EL (cell line): ENCODE measurements around the gene NRP1.
"Not testable (repeated sequence)": the region's sequence is repeated elsewhere in the genome, so short reads cannot be mapped to it uniquely, and the experiment has no call there.

Source experiments
- DNase-seq: peaks from one replicate; pipeline ENCODE4 v3.0.0-alpha.2; 2016

Gene NRP1

DNA sequence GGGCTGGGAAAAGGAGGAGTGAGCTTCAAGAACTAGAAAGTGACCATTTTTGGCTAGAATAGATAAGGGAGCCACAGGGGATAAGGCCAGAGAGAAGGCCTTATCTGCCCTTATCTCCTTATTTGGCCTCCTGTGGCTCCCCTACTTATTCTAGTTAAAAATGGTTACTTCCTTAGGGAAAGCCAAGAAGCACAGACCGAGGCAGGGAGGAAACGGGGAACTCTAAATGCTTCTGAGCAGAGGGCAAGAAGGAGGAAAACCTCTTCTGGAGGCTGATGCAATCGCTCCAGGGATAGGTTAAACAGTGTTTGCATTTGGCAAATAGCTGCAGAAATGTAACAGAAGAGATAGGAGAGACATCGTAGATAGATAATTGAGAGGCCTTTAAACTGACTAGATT, 18.6 kb downstream of the NRP1 start:
- no peak for DNase-seq

DNA sequence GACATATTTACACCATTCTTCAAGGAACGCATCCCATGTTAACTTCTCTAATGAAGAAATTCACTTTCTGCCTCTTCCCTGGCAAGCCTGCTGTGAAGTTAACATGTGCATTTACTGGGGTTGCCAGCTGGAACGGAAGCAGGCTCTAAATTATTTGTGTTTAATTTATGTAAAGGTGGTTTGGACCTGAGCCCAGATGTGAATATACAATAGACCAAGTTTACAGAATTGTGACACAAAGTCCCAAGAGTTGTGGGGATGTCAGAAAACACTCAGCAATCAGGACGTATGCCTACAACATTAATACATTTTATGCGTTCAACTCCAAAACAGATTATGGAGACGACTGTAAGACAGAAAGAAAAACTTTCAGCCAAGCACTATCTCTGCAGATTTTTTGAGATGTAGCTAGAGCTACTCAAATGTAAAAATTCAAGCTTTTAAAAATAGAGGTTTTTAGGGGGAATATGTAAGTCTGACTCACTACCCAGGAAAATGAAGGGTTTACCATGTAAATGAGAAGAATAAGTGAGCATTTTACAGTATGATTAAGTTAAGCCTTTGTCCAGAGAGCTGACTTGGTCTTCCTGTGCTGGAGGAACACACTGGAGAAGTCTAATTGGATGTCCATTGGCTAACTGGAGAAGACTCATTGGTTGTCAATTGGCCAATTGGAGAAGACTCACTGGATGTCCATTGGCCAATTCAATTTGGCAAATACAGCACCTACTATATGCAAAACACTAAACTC, 19.5 kb downstream of the NRP1 start:
- no peak for DNase-seq

DNA sequence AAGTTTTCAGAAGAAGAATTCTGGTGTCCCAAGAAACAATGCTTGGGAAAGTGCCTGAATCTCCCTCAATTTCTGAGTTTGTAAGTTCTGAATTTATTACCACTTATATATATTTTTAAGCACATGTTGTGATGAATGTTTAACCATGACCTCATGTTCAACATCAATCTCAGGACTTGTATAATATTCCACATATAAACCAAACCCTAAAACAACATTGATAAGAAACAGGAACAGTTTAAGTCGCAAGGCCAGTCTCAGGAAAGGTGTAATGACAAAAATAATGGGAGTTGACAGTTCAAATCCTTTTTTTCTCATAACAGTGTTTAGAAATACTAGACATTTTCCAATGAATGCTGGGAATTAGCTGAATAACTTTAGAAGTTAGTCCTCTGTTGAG, 22.8 kb downstream of the NRP1 start:
- DNase-seq: no peak

DNA sequence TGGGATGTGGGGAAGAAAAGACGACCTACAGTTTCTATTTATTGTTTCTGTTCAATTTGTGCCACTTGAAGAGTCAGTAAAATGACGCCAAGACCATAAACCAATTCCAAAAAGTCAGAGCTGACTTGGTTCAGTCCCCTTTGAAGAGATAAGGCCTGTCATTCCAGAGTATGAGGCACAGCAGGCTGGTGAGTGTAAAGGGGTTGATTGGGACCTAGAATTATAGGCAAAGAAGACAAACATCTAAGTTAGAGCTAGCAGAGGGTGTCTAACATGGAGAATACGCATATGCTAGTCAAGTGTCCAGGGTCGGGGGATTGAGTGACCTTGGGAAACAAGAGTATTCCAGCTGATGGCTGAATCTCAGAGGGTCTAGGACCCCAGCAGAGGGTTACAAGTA, 23.6 kb downstream of the NRP1 start:
- no peak for DNase-seq

DNA sequence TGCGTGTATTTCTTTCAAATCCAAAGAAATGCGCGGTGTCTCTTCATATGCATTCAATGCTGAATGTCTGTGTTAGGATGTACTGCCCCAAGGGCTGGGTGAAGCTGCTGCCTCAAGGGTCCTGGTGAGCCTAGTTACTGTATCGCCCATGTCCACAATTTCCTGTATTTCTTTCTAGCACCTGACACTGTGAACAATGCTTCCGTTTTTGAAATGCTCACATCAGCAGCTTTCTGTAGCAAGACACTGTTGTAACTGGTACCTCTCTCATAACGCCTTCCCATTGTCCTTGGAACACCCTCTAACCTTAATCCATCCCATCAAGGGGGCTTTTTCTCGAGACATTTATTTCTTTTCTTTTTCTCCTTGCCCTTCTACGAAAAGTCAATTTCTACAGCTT, 25.1 kb downstream of the NRP1 start:
- DNase-seq: no peak

DNA sequence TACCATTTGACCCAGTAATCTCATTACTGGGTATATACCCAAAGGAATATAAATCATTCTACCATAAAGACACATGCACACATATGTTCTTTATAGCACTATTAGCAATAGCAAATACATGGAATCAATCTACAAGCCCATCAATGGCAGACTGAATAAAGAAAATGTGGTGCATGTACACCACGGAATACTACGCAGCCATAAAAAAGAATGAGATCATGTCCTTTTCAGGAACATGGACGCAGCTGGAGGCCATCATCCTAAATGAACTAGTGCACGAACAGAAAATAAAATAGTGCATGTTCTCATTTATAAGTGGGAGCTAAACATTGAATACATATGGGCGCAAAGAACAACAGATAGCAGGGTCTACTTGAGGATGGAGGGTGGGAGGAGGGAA, 26.6 kb downstream of the NRP1 start:
- no peak for DNase-seq

DNA sequence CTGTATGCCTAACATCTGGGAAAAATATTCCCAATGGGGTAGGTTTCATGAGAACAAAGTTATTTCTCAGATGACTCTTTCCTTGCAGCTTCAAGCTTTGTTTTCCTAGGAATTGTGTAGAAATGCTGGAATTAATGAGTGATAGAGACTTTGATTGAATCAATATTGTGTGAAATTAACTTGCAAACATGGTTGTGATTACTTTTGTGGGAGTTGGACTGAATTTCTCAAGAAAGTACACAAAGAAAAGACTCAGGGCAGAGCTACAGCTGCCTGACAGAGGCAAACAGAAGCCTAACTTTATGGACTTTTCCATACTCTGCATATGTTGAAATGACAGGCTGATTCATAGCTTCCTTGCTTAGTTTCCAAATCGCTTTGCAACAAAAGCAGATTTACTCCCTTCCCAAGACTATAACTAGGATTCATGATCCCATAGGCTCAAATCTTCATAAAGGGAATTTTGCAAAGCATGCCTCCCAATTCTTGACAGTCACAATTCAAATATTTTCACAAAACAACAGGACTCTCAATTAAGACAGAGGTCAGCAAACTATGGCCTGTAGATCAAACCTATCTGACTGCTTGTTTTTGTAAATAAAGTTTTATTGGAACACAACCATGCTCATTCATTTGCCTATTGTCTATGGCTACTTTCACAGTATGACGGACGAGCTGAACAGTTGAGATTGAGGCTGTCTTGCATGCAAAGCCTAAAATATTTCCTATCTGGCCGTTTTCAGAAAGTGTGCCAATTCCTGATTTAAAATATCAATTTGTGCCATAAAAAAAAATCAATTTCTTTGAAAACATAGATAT, 27.6 kb downstream of the NRP1 start:
- DNase-seq: peak; percentile 34

DNA sequence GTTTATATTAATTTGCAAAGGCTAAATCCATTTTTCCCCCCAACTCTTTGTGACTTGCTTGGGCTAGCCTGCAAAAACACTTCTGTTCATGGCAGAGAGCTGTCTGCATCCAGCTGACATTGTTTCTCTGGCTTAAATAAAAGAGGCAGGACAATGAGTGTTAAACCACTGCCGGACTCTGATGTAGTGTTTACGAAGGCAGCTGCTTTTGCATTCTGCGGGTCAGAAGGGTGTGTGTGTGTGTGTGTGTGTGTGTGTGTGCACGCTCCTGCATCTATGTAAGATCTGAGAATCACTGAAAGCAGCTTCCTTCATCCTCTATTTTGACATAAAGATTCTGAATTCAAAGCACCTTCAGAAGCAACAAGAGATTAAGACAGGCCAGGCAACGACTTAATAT, 28.3 kb downstream of the NRP1 start:
- no peak for DNase-seq

DNA sequence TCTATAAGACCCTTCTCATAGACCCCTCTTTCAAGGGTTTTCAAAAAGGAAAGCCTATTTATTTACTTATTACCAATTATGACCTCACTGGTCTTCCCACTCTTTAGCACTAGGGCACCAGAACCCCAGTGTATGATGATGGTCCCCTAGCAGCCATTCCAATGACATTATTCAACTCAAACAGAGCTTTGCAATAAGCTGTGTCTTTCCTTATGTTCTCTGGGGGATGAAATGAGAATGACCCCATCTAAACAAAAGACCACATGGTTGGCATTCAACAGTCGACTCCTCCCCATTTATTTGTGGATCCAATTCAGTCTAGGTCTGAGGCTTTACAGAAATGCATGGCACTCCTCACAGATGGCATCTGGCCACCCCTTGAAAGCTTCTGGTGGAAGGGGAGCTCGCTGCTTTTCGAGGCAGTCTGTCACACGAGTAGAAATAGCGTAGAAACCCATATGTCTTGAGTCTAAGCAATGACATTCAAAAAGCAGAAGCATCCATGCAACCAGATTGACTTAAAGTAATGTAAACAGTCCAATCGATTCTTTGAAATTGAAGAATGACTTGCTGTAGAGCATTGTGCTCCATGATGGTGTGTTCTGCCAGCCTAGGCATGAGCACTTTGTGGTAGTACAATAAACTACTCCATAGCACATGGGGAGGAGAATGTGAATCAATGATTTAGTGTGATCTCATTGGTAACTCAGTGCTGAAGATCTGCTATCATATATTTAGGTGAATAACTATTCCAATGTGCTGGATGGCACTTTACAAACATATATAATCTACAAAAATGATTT, 29.8 kb downstream of the NRP1 start:
- no peak for DNase-seq

DNA sequence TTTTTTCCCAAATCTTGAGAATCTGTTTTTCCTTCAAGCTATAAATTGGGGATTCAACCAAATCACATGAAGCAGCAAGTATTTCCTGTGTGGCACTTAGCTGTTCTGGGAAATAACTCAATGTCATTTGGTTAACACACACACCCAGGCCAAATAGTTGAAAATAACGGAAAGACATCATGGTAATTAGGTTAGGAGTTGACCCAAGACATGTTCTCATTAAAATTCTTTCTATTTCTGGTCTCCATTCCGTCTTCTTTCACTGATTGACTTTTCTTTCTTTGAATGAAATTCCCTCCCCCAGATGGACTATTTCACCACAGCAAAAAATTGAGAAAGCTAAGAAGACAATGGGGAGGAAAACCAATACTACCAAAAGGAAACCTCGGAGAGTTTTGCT, 30.5 kb downstream of the NRP1 start:
- DNase-seq: no peak

DNA sequence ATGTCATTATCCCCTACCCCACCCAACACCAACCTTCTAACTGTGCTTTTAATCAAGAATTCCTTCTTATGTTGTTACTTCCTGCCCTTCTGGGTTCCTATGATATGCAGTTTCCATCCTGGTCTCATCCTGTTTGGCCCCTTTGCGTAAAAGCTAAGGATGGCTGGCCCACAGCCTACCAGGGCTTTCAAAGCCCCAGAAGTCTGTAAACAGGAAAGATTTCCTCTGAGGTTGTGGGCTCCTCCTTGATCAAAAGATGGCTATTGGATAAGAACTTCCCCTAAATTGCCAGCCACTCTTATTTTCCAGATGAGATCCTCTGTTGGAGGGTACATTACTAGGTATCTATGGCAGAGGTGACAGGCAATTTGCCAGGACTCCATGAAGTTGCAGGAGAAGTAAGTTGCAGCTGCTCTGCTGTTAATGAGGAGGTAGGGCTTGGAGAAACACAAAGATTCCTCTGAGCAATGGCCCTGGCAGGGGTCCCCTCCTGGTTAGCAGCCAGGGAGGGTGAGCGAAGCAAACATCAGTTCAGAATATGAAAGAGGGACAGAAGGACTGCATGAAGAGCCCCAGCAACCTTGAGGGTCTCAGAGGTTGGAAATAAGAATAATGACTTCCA, 32.1 kb downstream of the NRP1 start:
- no peak for DNase-seq

DNA sequence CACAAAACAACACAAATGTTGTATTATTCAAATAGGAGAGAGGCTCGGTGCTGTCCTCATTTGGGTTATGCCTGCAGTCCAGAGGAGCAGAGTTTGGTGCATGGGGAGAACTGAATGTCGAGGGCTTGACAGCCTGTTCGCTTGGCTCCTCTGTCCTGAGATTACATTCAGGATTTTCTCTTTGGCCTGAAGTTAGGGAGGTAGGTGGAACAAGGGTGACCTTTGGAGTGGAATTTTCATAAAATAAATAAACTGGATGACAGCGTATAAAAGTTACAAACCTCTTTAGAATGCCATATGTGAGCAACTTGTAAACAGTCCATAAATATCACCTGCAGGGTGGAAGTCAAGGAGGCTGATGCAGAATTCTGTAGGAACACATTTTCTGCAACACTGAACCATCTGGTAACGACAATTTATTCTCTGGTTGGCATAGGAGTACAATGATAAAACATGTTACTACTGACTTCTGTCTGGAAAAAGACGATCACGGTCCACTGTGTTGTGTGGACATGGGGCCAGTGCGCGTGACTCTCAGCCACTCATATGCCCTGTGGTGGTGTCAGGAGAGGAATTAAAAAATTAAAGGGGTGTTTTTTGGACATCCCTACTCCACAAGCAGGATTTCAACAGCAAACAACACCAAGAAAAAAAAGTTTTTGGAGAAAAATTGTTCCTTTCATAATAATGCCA, 33.2 kb downstream of the NRP1 start:
- DNase-seq: no peak

DNA sequence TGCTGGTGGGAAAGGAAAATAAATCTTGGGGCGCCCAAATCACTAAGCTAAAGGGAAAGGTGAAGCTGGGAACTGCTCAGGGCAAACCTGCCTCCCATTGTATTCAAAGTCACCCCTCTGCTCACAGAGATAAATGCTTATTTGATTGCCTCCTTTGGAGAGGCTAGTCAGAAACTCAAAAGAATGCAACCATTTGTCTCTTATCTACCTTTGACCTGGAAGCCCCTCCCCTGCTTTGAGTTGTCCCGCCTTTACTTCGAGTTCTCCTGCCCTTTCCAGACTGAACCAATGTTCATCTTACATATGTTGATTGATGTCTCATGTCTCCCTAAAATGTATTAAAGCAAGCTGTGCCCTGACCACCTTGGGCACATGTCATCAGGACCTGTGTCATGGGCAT, 33.9 kb downstream of the NRP1 start:
- not testable (repeated sequence) for DNase-seq

DNA sequence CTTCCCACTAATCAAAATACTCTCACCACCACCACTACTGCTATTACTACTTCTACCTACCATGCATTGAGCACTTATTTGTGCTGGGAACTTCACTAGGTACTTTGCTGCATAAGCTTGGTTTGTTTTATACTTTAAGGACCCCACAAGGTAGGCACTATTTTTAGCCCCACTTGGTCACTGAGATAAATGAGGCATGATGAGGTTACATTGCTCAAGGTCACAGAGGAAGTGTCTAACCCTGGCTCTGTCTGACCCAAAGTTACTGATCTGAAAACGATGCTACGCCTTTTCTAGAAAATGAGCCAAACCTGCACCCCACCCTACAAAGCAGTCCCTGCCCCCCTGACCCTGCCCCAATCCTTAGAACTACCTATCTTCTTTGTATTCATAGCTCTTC, 35.6 kb downstream of the NRP1 start:
- no peak for DNase-seq

DNA sequence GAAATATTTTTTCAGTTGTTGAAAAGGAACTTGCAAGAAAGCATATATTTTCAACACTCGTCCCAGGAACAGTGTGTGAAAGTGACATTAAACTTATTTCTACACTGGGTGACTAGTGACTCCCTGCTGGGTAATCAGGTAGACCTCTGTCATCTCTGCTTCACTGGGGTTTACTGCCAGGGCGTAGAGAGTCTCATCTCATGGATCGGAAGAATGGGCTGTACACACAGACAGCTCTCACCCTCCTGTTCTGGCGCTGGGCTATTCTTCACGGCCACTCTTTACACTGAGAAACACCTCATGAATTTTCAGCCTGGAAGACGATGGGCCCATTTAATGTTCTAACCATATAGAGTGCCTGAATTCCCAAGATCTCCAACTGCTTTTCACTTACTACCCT, 36.4 kb downstream of the NRP1 start:
- DNase-seq: no peak

DNA sequence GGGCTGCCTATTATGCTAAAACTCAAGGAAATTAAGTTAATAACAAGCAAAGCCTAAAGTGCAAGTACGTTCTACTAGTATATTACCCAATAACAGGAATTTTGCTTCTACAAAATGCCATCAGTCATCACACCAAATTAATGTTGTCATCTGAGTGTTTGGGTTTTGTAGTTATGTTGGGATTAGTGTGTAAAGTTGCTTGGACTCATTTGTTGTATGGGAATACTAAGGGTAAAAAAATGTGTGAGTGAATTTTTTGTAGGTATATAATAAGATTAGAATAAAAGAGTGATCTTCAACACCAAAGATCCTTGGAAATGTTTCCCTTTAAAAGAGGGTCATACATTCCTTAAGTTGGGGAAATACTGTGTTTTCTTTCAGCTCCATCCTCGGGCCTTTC, 38.6 kb downstream of the NRP1 start:
- peak; percentile 40 for DNase-seq

DNA sequence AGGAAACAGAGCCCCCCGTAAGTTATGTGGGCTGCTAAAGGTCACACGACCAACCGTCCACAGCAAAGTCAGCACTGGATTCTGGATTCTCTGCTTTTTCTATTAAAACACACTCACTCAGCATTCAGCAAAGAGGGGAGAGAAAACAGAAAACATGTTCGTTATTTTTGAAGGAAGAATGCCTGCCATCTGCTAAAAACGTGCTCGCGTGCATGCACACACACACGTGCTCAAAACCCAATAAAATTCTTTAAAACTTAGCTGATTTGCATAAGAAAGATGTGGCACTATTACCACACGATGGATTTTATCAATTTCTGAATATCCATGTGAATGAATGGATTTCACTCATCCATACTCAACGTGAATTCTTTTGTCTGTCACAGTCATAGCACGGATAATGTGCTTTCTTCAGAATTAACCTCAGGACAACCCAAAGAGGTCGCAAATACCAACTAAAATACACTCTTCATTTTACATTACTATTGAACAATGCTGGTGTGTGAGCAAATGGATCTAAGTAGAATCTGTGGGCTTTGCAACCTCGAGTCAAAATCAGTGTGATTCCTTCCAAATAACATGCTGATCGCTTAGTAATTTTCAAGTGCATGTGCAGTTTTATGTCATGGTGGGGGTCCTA, 40.8 kb downstream of the NRP1 start:
- no peak for DNase-seq

DNA sequence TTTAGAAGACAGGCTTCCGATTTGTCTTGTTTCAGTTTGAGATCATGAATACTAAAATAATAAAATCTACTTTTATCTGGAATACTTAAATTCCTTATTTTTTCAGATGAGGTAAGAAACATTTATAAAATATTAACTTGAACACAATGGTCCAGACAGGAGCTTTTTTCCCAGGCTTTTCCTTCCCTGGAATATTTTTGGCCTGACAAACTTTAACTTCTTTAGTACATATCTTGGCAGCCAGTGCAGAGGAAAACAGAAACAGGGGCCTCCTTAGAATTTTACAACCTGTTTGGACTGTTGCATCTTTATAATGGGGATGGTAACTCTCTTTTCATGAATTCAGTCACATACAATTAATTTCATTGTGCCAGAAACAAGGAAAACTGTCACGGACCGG, 41.4 kb downstream of the NRP1 start:
- no peak for DNase-seq

DNA sequence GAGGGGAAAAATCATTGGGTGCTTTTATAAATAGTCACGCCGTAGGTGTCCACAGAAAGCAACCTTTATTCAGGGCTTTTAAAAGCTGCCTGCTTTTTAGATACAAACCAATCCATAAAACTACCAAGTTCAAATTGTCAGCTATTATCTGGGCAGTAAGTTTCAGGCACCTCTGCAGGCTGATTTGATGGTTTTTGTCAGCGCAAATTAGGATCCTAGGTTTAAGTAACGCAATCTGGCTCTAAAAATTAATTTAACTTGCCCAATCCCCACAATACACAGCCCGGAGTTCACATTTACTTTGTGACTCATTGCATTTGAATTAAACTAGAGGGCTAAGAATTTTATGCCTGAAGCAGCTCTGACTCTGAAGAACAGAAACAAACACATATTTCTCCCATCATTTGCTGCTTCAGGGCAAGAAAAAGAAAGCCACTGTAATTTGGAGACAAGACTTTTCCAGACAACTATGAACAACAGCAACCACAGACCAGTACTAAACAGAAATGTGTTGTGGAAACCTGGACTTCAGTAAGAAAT, 43.3 kb downstream of the NRP1 start:
- DNase-seq: peak; percentile 93

DNA sequence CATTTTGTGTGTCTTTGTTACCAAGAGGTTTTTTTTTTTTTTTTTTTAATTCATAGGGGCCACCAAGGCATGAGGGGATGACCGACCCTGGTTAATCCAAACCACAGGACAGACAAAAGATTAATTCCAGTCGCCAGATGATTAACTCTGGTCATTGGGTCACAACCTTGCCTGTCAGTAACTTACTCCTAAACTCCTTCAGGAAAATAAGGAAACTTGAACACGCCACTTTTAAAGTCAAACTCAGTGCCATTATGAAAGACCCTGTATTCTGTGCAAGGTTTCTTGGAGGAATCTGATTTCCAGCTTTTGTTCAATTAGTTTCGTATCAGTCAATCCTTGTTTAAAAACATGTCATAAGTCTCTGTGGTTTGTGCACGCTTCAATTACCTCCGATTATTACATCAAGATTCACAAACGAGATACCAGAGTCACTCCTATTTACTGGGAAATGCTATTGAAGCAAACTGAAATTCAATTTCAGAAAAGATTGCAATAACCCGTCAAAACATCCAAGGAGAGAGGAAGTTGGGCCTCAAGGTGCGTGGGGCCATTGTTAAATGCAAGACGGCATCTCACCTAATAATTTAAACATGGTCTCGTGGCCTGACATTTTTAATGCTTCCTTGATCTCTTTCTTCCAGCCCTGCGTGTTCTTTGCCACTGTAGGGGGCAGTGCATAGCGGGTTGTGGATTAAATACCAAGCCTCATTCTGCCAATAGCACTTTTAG, 44.0 kb downstream of the NRP1 start:
- no peak for DNase-seq

DNA sequence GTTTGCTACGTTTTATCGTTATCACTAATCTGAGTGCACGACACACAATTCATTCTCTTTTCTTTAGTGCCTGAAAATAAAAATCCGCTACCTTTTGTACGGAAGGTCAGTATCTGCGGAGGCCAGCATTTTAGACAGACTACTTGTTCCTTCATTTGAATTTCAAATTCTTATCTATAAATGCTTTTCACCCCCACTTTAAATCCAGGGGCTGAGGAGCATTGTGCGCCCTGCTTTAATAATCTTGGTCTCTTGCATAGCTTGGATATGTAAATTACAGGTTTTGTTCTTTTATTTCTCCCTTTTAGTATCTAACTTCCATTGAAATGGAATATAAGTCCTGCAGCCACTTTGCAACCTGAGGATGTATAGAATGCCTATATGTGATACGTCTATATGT, 44.7 kb downstream of the NRP1 start:
- no peak for DNase-seq
